ENCODE measurements around the gene ZNF878.
"Not testable (repeated sequence)": the region's sequence is repeated elsewhere in the genome, so short reads cannot be mapped to it uniquely, and the experiment has no call there.

ZNF878 gene

DNA sequence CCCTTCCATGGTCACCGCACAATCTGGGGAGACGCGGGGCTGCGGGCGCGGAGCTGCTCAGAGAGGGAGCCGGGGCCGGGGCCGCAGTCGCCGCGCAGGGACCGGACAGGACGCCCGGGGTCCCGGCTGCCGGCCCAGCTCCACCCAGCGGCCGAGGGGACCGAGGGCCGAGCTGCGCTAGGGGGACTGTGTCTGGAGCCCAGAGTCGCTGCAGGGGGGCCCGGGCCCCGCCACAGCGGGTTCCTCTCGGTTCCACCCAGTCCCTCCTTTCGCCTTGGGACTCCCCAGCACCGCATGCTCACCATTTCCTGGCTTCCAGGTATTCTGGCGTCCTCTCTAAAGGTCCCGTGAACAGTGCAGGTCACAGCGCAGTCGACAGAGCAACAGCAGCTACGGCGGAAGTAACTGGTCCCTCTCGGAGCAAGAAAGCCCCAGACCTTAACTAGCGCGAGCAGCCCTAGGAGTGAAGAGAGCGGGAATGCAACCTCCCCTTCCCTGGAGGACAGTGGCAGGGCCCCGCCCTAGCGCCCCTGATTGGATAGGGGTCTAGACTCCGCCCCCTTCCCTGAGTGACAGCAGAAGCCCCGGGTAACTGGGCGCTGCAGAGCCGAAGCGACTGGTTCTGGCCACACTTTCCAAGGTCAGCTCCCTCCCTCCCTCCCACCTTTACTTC lies at the start of gene ZNF878:
TSS of gene ZNF878 (minus strand) at position 465 of the 673 bp plus-strand sequence. CDS start at position 305, 160 bp downstream.
- DNase-seq = peak; percentile 30

DNA sequence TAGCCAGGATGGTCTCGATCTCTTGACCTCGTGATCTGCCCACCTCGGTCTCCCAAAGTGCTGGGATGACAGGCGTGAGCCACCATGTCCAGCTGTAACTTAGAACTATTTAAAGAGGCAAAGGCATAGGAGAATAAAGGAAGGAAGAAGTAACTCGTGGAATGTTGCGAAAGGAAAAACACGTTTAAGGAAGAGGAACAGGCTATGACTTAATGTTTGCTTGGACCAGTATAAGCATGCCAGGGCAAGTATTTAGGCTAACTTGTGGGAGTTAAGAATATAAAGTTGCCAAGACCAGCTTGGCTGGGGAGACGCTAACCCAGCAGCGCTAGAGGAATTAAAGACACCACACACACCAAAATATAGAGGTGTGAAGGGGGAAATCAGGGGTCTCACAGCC lies 45.3 kb upstream of the ZNF878 start:
- no peak for DNase-seq

DNA sequence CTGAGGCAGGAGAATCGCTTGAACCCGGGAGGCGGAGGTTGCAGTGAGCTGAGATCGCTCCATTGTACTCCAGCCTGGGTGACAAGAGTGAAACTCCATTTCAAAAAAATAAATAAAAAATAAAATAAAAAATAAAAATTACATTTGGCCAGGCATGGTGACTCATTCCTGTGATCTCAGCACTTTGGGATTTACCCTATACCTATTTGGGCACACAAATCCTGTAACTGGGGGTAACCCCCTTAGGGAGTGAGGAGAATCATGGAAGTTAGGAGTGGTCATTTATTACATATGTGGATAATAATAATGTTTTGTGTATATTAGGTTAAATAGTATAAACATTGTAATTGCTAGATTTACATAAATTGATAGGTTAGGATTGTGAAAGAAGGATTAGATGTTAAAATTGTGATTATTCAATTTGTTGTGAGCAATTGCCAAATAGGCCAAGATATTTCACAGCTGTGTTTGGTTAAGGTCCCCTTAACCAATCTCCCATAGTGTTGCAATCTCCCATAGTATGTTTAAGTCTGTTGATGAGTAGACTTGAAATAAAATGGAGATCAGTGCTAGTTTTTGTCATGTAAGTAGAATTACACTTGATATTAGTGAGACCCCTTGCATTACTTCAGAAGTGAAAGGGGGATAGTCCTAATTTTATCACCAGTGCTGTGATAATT lies 42.5 kb upstream of the ZNF878 start:
- DNase-seq = no peak

DNA sequence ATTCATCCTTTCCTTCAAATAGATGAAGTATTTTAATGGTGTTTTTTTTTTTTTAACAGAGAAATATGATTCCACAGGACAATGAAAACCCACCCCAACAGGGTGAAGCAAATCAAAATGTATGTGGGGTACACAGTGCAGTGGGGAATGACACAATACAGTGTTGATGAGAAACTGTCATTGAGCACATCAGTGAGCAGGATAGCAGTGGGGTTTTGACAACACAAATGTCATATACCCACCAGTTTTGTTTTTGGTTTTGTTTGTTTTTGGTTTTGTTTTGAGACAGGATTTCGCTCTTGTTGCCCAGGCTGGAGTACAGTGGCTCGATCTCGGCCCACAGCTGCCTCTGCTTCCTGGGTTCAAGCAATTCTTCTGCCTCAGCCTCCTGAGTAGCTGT lies 41.0 kb upstream of the ZNF878 start:
- no peak for DNase-seq

DNA sequence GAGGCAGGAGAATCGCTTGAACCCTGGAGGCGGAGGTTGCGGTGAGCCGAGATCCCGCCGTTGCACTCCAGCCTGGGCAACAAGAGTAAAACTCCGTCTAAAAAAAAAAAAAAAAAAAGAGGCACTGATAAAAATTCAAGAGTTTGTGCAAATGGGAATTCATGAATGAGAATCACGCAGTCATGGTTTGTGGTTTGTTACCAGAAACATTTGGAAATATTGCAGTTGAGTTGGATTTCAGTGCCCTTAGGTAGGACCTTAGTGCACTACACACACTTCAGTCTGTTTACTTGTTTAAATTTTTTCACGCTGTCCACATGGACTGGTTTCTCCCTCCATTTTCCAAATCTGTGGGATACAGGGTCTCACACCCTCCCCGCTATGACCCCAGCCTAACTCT lies 40.2 kb upstream of the ZNF878 start:
- DNase-seq = no peak

DNA sequence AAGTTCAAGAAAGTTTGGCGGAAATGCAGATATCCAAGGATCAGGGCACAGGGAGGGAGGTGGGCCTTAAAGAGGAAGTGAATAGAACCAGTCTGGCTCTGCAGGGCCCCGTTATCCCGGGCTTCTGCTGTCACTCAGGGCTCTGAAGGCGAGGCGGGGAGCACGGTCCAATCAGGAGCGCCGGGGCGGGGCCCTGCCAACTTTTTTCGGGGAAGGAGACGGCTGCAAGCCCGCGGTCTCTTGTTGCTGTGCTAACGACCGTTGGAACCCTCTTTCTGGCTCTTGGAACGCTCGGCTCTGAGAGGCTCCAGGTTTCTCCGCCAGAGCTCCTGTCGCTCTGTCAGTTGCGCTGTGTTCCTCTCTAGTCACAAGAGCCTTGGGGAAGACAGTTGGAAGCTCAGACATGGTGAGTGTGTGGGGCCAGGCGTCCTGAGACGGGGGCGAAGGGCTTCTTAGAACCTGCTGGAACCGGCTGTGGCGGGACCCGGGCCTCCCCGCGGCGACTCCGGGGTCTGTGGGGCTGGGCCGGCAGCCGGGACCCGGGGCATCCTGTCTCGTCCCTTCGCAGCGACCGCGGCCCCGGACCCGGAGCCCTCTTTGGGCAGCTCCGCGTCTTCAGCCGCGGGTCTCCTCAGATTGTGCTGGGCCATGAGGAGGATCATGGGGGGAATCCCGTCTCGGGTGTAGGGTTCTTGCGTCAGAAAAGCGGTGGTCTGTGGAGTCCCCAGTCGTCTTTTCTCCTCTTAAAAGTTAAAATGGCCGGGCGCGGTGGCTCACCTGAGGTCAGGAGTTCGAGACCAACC lies 39.5 kb upstream of the ZNF878 start:
- peak; percentile 28 for DNase-seq

DNA sequence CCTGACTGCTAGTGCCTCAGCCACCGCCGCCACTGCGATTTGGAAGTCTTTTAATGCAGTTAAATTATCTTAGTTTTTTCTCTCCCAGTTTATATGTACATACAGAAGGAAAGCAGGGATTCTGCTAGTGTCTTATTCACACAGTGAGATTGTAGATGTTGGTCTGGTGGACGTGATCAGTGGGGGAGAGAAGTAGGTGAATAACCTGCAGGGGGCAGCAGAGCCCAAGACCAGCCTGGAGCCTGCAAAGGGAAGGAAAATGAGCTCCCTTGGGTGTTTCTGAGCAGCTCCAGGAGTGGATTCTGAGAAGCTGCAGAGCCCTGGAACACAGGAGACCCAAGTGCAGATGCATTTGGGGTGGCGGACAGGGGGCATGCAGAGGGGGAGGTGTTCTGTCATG lies 38.0 kb upstream of the ZNF878 start:
- DNase-seq = peak; percentile 50

DNA sequence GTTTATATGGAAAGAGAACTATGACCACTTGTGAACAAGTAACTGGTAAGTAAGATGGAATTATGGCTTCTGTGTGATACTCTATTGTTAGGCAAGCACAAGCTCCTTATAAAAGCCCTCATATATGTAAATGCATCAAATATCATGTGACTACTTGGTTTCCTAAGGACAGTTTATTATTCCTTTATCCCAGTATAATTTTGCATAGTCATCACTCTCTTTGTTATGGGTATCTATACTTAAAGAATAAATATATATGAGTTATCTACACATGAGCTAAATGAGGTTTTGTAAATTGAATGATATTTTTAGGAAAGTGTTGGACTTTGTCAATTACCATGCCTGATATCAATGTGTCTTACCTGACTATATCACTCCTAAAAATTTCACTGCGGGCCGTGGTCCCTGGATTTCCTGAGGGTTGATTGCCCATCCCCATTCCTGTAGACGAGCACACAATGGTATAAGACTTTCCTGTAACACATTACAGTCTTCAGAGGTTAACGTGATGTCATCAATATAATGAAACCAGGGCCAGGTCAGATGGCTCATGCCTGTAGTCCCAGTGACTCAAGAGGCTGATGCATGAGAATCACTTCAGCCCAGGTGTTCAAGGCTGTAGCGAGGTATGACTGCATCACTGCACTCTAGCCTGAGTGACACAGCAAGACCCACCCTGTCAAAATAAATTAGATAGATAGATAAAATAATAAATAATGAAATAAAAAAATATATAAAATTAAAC lies 32.5 kb upstream of the ZNF878 start:
- no peak for DNase-seq

DNA sequence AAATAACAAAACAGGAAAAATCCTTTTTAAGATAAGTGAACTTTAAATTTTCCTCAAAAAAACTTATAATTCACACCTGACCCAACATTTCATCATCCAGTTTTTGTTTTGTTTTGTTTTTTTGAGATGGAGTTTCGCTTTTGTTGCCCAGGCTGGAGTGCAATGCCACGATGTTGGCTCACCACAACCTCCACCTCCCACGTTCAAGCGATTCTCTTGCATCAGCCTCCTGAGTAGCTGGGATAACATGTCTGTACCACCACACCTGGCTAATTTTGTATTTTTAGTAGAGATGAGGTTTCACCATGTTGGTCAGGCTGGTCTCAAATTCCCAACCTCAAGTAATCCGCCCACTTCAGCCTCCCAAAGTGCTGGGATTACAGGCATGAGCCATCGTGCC lies 30.6 kb upstream of the ZNF878 start:
- DNase-seq = not testable (repeated sequence)

DNA sequence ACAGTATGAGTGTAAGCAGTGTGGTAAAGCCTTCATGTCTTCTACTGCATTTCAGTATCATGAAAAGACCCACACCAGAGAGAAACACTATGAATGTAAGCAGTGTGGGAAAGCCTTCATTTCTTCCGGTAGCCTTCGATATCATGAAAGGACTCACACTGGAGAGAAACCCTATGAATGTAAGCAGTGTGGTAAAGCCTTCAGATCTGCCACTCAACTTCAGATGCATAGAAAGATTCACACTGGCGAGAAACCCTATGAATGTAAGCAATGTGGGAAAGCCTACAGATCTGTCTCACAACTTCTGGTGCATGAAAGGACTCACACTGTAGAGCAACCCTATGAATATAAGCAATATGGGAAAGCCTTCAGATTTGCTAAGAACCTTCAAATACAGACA lies 24.6 kb upstream of the ZNF878 start:
- DNase-seq = no peak

DNA sequence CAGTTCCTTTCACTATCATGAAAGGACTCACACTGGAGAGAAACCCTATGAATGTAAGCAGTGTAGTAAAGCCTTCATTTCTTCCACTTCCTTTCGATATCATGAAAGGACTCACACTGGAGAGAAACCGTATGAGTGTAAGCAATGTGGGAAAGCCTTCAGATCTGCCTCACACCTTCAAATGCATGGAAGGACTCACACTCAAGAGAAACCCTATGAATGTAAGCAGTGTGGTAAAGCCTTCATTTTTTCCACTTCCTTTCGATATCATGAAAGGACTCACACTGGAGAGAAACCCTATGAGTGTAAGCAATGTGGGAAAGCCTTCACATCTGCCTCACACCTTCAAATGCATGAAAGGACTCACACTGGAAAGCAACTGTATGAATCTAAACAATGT lies 23.6 kb upstream of the ZNF878 start:
- not testable (repeated sequence) for DNase-seq

DNA sequence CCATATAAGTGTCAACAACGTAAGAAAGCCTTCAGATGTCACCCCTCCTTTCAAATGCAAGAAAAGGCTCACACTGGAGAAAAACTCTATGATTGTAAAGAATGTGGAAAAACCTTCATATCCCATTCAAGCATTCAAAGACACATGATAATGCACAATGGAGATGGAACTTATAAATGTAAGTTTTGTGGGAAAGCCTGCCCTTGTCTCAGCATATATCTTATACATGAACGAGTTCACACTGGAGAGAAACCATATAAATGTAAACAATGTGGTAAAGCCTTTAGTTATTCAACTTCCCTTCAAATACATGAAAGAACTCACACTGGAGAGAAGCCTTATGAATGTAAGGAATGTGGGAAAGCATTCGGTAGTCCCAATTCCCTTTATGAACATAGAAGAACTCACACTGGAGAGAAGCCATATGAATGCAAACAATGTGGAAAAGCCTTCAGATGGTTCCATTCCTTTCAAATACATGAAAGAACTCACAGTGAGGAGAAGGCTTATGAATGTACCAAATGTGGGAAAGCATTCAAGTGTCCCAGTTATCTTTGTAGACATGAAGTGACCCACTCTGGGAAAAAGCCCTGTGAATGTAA lies 22.9 kb upstream of the ZNF878 start:
- DNase-seq = no peak

DNA sequence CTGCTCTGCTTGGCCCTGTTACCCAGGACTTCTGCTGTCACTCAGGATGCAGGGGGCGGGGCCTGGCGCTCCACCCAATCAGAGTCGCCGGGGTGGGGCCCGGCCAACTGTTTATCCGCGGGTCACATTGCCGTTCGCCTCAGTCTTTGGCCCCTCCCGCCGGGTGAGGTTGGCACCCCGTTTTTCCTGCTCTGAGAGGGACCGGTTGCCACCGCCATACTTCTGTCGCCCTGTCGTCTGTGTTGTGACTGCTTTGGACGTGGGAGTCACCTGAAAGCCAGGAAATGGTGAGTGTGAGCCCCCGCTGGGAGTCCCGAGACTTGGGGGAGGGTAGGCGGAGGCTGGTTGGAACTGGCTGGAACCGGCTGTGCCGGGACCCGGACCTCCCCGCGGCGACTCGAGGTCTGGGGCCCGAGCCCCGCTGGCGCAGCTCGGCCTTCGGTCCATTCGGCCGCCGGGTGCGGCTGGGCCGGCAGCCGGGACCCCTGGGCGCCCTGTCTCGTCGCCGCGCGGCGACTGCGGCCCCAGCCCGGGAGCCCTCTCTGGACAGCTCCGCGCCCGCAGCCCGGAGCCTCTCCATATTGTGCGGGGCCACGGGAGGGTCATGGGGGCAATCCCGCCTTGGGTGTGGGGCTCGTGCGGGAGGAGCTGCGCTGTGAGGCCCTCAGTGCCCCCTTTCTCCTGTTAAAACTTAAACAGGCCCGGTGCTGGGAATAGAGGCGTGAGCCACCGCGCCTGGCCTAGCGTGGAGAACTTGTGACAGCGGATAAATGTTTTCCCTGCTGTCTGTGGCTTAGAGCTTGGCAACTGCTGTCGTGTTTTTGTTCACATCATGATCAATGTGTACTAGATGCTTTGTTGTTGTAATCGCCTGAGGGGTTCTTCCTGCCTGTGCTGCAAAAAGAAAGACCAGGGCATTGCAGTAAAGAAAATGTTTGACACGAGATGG lies 12.1 kb upstream of the ZNF878 start, which contains the start of gene ZNF844:
TSS of gene ZNF844 (plus strand) at position 142 of the 949 bp plus-strand sequence. CDS start at position 285, 143 bp downstream.
- peak; percentile 58 for DNase-seq

DNA sequence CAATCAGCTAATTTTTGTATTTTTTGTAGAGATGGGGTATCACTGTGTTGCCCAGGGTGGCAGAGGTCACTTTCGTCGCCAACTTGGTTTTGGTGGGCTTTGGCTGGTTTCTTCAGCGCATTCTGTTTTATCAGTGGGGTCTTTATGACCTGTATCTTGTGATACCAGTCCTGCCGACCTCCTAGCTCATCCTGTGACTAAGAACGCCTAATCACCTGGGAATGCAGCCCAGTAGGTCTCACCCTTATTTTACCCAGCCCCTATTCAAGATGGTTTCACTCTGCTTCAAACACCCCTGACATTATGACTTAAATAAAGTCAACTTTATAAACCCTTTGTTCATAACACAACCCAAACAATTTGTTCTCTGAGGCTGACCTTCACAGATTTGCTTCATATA lies 3.0 kb upstream of the ZNF878 start:
- DNase-seq = no peak

DNA sequence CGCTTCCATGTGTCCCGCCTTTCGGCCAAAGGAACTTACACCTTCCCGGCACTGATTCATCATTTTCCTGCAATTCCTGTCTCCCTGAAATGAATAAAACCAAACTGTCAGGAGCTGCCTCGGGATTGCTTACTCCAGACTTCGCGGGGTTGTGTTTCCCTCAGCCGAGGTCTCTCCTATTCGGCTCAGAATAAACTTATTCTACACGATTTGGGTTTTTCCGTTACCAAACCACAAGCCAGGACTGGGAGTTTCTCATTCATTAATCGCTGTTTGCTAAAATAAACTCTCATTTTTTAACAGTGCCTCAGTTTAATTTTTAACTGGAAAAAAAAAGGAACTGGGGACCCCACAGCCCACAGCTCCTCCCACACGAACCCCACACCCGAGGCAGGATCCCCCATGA lies 667 bp downstream of the ZNF878 start:
- DNase-seq = no peak

DNA sequence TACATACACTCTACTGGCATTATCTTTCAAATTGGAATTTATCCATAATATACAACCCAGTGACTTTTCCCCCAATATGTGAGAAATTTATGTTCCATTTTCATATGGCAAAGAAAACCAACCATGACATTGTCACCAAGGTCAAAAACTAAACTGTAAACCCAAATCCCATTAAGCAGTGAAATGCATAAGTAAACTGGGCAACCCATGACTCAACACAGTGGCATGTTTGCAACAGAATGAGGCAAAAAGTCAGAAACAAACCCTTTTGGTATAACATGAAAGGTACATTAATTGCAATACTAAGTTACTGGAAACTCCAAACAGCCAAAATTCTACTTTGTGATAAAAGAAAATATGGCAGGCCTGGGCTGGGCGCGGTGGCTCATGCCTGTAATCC lies 4.9 kb downstream of the ZNF878 start:
- DNase-seq = no peak

DNA sequence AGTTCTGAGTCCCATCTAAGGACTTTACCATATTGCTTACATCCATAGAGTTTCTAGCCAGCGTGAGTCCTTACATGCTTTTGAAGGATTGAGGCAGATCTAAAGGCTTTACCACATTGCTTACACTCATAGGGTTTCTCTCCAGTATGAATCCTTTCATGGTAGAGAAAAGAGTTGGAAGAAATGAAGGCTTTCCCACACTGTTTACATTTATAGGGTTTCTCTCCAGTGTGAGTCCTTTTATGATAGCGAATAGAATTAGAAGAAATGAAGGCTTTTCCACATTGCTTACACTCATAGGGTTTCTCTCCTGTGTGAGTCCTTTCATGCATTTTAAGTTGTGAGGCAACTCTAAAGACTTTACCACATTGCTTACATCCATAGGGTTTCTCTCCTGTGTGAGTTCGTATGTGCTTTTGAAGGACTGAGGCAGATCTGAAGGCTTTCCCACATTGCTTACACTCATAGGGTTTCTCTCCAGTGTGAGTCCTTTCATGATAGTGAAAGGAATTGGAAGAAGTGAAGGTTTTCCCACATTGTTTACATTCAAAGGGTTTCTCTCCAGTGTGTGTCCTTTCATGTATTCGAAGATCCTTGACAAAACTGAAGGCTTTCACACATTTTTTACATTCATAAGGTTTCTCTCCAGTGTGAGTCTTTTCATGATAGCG lies 8.9 kb downstream of the ZNF878 start:
- no peak for DNase-seq

DNA sequence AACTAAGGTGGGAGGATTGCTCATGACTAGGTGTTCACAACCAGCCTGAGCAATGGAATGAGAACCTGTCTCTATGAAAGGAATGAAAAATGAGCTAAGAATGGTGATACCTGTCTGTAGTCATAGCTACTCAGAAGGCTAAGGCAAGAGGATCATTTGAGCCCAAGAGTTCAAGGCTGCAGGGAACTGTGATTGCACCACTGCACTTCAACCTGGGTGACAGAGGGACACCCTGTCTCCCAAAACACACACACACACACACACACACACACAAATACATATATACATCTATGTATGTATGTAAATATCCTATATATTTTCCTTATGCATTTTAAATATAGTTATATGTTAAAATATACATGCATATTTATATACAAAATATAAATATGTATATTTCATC lies 9.9 kb downstream of the ZNF878 start:
- no peak for DNase-seq

DNA sequence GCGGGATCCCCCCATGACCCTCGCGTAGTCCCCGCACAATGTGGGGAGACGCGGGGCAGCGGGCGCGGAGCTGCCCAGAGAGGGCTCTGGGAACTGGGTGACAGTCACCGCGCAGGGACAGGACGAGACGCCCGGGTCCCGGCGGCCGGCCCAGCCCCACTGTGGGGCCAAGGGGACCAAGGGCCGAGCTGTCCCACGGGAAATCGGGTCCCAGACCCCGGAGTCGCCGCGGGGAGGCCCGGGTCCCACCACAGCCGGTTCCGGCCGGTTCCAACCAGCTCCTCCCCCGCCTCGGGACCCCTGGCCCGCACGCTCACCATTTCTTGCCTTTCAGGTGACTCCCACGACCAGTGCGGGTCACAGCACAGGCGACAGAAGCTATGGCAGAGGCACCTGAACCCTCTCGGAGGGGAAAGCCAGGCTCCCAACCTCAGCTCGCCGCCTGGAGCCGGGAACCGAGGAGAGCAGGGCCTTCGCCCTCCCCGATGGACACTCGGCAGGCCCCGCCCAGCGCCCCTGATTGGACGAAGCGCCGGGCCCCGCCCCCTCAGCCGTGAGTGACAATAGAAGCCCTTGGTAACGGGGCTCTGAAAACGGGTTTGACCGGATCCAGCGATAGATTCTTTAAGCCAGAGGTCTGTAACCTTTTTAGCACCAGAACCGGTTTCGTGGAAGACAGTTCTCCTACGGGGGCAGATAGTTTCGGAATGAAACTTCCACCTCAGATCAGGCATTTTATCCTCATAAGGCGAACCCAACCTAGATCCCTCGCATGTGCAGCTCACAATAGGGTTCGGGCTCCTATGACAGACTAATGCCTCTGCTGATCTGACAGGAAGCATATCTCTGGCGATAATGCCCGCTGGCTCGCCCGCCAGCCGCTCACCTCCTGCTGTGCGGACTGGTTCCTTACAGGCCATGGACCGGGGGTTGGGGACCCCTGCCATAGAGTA lies 17.3 kb downstream of the ZNF878 start, which contains the start of gene ZNF433:
TSS of gene ZNF433 (minus strand) at position 460 of the 953 bp plus-strand sequence. CDS start at position 320, 140 bp downstream.
- peak; percentile 32 for DNase-seq

All from CD4-positive, alpha-beta T cell treated with Interleukin-4 for 4 hours (primary cell).